ENCODE data around the gene JADE2.

Gene JADE2

DNA sequence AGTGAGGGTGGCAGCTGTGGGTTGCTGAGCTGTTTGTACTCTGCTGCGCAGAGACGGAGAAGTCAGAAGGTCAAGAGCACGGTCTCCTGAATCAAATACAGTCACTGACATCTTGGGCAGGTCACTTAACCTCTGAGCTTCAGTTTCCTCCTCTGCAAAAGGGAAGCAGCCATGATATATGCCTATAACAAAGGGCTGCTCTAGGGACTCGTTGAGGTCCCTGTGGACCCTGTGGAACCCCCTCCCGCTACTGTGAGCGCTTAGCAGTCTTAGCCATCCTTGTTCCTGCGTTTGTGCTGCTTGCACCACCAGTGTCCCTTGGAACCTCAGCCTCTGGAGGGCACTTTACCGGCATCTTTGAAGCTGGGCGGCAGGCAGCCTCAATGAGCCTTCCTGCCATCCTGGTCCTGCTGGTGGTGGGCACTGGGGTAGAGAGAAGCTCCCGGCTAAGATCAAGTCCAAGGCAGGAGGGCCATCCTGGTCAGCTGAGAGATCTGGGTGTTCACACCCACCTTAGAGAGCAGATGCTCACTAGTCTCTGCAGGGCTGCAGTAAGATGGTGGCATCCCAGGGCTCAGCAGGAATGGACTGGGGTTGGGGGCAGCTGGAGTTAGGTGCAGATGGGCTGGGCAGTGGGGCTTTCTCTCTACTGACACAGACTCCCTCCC lies 8.7 kb downstream of the JADE2 start:
- H3K4me3 ChIP-seq (replicated peaks; ENCODE audit: low read depth, low read length), result no peak overlapping the region
- TF ChIP-seq, protein P1, sequence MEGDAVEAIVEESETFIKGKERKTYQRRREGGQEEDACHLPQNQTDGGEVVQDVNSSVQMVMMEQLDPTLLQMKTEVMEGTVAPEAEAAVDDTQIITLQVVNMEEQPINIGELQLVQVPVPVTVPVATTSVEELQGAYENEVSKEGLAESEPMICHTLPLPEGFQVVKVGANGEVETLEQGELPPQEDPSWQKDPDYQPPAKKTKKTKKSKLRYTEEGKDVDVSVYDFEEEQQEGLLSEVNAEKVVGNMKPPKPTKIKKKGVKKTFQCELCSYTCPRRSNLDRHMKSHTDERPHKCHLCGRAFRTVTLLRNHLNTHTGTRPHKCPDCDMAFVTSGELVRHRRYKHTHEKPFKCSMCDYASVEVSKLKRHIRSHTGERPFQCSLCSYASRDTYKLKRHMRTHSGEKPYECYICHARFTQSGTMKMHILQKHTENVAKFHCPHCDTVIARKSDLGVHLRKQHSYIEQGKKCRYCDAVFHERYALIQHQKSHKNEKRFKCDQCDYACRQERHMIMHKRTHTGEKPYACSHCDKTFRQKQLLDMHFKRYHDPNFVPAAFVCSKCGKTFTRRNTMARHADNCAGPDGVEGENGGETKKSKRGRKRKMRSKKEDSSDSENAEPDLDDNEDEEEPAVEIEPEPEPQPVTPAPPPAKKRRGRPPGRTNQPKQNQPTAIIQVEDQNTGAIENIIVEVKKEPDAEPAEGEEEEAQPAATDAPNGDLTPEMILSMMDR (IDR thresholded peaks at IDR 0.05; ENCODE audit: low read length, missing control alignments), result no peak
- DNase-seq (ENCODE audit: low read depth), result no peak

DNA sequence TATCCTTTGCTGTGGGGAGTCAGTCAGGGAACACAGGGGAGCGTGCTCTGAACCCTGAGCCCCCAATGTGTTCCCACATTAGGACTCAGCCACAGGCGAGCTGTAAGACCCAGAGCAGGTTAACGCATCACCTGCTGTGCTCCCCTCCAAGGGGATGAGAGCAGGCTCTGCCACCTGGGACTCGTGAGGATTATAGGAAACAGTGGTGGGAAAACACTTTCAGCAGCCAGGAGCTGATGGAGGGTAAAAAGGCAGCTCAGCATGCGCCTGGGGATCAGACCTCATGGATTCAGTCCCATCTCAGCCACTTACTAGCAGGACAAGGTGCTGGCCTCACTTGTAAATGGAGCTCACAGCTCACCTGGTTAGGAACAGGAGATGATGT lies 9.2 kb downstream of the JADE2 start:
- DNase-seq (ENCODE audit: low read depth), result no peak
- TF ChIP-seq, protein P1 (IDR thresholded peaks at IDR 0.05; ENCODE audit: low read length, missing control alignments), result no peak
- no peak overlapping the region for H3K4me3 ChIP-seq (replicated peaks; ENCODE audit: low read depth, low read length)

DNA sequence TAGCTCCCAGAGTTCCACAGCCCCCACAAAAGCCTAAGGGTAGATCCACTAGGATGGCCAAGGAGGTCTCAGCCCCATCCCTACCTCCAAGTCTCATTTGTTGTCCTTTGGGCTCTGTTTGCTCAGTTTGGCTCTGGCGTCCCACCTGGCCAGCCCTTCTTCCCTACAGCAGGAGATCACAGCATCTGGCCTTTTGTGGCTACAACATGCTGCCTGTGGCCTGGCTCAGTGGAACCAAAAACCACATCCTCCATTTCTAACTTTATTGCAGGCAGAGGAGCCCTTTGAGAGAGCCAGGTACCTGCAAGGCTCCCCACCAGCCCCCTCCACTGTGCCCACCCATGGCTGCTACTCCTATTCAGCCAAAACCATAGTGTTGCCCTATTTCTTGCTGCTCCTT lies 11.4 kb downstream of the JADE2 start:
- no peak overlapping the region for H3K4me3 ChIP-seq (replicated peaks; ENCODE audit: low read depth, low read length)
- TF ChIP-seq, protein P1 (IDR thresholded peaks at IDR 0.05; ENCODE audit: low read length, missing control alignments), result no peak
- DNase-seq (ENCODE audit: low read depth), result no peak

DNA sequence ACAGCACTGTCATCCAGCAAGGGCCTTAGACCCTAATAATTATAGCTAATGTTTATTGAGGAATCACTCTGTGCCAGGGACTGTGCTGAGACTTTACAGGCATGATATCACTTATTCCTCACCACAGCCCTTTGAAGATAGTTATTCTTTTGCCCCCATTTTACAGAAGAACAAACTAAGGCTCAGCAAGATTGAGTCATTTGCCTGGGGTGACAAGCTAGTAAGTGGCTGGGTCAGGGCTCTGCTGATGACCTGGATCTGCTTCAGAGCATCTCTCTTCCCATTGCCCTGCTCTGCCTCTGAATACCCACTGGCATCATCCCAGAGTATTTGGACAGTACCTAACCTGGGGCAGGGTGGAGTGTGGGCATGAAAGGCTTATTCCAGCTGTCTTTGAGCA lies 11.8 kb downstream of the JADE2 start:
- TF ChIP-seq, protein P1 (IDR thresholded peaks at IDR 0.05; ENCODE audit: low read length, missing control alignments), result no peak
- H3K4me3 ChIP-seq (replicated peaks; ENCODE audit: low read depth, low read length), result no peak overlapping the region
- no peak for DNase-seq (ENCODE audit: low read depth)

DNA sequence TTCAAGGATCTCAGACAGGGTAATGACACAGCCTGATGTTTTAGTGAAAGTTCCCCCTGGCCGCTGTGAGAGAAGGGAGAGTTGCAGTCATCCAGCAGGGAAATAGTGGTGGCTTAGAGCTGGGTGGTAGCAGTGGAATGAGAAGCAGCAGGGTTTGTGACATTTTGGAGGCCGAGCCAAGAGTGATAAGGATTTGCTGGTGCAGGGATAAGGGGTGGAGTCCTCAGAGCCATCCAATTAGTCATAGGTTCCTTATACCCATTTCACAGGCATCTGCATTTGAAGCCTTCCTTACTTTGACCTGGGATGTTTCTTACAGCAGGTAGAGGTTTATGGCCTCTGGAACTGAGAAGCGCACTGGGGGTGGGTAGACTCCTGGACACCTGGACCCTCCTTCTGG lies 12.8 kb downstream of the JADE2 start:
- TF ChIP-seq, protein P1 (IDR thresholded peaks at IDR 0.05; ENCODE audit: low read length, missing control alignments), result no peak
- no peak for DNase-seq (ENCODE audit: low read depth)
- H3K4me3 ChIP-seq (replicated peaks; ENCODE audit: low read depth, low read length), result no peak overlapping the region

DNA sequence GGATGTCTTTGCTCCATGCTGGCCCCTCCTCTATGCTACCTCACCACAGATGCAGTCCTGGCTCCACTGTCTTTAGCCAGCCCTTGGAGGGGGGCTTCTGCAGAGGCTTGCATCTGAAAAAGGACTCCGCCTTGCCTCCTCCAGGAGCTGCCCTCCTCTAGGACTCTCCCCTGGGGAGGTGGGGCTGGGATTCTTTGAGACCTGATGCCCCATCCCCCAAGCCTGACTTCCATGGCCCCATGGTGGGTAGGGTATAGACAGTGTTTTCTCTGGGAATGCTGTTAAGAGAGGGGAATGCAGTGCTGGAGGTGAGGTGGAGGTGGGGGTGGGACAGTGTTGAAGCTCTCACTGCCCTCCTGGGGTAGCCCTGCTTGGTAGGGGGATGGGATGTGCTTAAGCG lies 14.3 kb downstream of the JADE2 start:
- TF ChIP-seq, protein P1 (IDR thresholded peaks at IDR 0.05; ENCODE audit: low read length, missing control alignments), result no peak
- DNase-seq (ENCODE audit: low read depth), result no peak
- no peak overlapping the region for H3K4me3 ChIP-seq (replicated peaks; ENCODE audit: low read depth, low read length)
